H9 (cell line): ENCODE data around the gene RAPGEF6. TPM values are rescaled to one million over a fixed set of nuclear protein-coding genes. Genes with fewer than 3 reads are reported as not detected.

Source experiments
- DNase-seq: peaks from one replicate; pipeline ENCODE4 v3.0.0-alpha.2; 2017
- H2AFZ ChIP-seq: one replicate; pipeline ENCODE4 v1.6.1; 2013; ENCODE audit warnings: mild to moderate bottlenecking, low read length, control low read depth, moderate library complexity
- H2AK5ac ChIP-seq: 2 replicates; pipeline ENCODE4 v1.6.1; 2013; ENCODE audit warnings: low read length, control low read depth, mixed read lengths; ENCODE audit not compliant: insufficient read length
- H2BK120ac ChIP-seq: one replicate; pipeline ENCODE4 v1.6.1; 2013; ENCODE audit warnings: low read depth, mild to moderate bottlenecking, low read length, control low read depth, inconsistent platforms; ENCODE audit not compliant: poor library complexity, severe bottlenecking
- H2BK12ac ChIP-seq: 2 replicates; pipeline ENCODE4 v1.6.1; 2013; ENCODE audit warnings: low read length, control low read depth, mixed read lengths, low read depth; ENCODE audit not compliant: insufficient read length
- H2BK15ac ChIP-seq: 2 replicates; pipeline ENCODE4 v1.6.1; 2013; ENCODE audit warnings: low read depth, low read length, control low read depth
- H2BK20ac ChIP-seq: one replicate; pipeline ENCODE4 v1.6.1; 2013; ENCODE audit warnings: low read depth, mild to moderate bottlenecking, low read length, control low read depth, inconsistent platforms; ENCODE audit not compliant: poor library complexity, severe bottlenecking
- H2BK5ac ChIP-seq: 2 replicates; pipeline ENCODE4 v1.6.1; 2013; ENCODE audit warnings: low read length, control low read depth, mixed read lengths; ENCODE audit not compliant: insufficient read length
- H3K14ac ChIP-seq: 2 replicates; pipeline ENCODE4 v1.6.1; 2013; ENCODE audit warnings: low read length, control low read depth; ENCODE audit not compliant: insufficient read depth
- H3K18ac ChIP-seq: 2 replicates; pipeline ENCODE4 v1.6.1; 2013; ENCODE audit warnings: low read depth, mild to moderate bottlenecking, mixed read lengths, low read length, control low read depth; ENCODE audit not compliant: insufficient read length
- H3K23ac ChIP-seq: 2 replicates; pipeline ENCODE4 v1.6.1; 2013; ENCODE audit warnings: low read length, control low read depth, mixed read lengths, low read depth; ENCODE audit not compliant: insufficient read length
- H3K23me2 ChIP-seq: 2 replicates; pipeline ENCODE4 v1.6.1; 2013; ENCODE audit warnings: low read depth, mild to moderate bottlenecking, mixed read lengths, low read length, control low read depth; ENCODE audit not compliant: insufficient read length, poor library complexity, severe bottlenecking
- H3K27ac ChIP-seq: 2 replicates; pipeline ENCODE4 v1.5.1; 2013; ENCODE audit warnings: low read length, control low read depth, mixed read lengths, low read depth; ENCODE audit not compliant: insufficient read length
- H3K27me3 ChIP-seq: 2 replicates; pipeline ENCODE4 v1.6.1; 2013; ENCODE audit warnings: low read length, control low read depth, inconsistent platforms; ENCODE audit not compliant: insufficient read depth
- H3K4ac ChIP-seq: 2 replicates; pipeline ENCODE4 v1.6.1; 2013; ENCODE audit warnings: low read depth, mild to moderate bottlenecking, control low read depth, inconsistent platforms, low read length, moderate library complexity
- H3K4me1 ChIP-seq: 2 replicates; pipeline ENCODE4 v1.6.1; 2013; ENCODE audit warnings: low read length, control low read depth, inconsistent platforms; ENCODE audit not compliant: insufficient read depth
- H3K4me2 ChIP-seq: 2 replicates; pipeline ENCODE4 v1.6.1; 2013; ENCODE audit warnings: low read length, control low read depth, mixed read lengths; ENCODE audit not compliant: insufficient read length, insufficient read depth
- H3K56ac ChIP-seq: 2 replicates; pipeline ENCODE4 v1.6.1; 2013; ENCODE audit warnings: low read depth, mild to moderate bottlenecking, mixed read lengths, low read length, control low read depth; ENCODE audit not compliant: insufficient read length
- H3K79me1 ChIP-seq: 2 replicates; pipeline ENCODE4 v1.6.1; 2013; ENCODE audit warnings: low read depth, mild to moderate bottlenecking, moderate library complexity, low read length, control low read depth, inconsistent platforms; ENCODE audit not compliant: insufficient read depth, poor library complexity, severe bottlenecking
- H3K79me2 ChIP-seq: 2 replicates; pipeline ENCODE4 v1.6.1; 2013; ENCODE audit warnings: low read length, control low read depth, inconsistent platforms; ENCODE audit not compliant: insufficient read depth
- H3K9ac ChIP-seq: 2 replicates; pipeline ENCODE4 v1.6.1; 2013; ENCODE audit warnings: low read length, control low read depth, mixed read lengths; ENCODE audit not compliant: insufficient read length; ENCODE audit errors: extremely low read depth
- H3K9me3 ChIP-seq: one replicate; pipeline ENCODE4 v1.6.1; 2013; ENCODE audit warnings: low read depth, low read length, inconsistent platforms; ENCODE audit not compliant: control insufficient read depth
- H3T11ph ChIP-seq: one replicate; pipeline ENCODE4 v1.6.1; 2013; ENCODE audit warnings: mild to moderate bottlenecking, low read length, control low read depth, inconsistent platforms
- H4K20me1 ChIP-seq: one replicate; pipeline ENCODE4 v1.6.1; 2013; ENCODE audit not compliant: control insufficient read depth, insufficient read length, insufficient read depth
- H4K5ac ChIP-seq: 2 replicates; pipeline ENCODE4 v1.6.1; 2013; ENCODE audit warnings: low read depth, mild to moderate bottlenecking, mixed read lengths, low read length, control low read depth; ENCODE audit not compliant: insufficient read length
- H4K8ac ChIP-seq: replicated peaks from 2 replicates; pipeline ENCODE4 v1.6.1; 2013; ENCODE audit warnings: low read length, control low read depth, mixed read lengths, low read depth; ENCODE audit not compliant: insufficient read length
- H4K91ac ChIP-seq: 2 replicates; pipeline ENCODE4 v1.6.1; 2013; ENCODE audit warnings: low read depth, mild to moderate bottlenecking, moderate library complexity, mixed read lengths, low read length, control low read depth; ENCODE audit not compliant: insufficient read length
- H3K27ac Mint-ChIP-seq, 3 experiments: 2 replicates in 2 of 3; 3 replicates in 1 of 3; pipeline ENCODE4 v1.8.0; 2020 to 2021; ENCODE audit warnings: mixed read lengths in 3 of 3, mild to moderate bottlenecking in 1 of 3, moderate library complexity in 1 of 3
- H3K27me3 Mint-ChIP-seq: 2 replicates; pipeline ENCODE4 v1.8.0; 2021; ENCODE audit warnings: low read depth, mild to moderate bottlenecking, moderate library complexity, mixed read lengths
- H3K36me3 Mint-ChIP-seq, 3 experiments: 2 replicates in 2 of 3; 3 replicates in 1 of 3; pipeline ENCODE4 v1.8.0; 2020 to 2021; ENCODE audit warnings: low read depth in 3 of 3, mixed read lengths in 3 of 3; ENCODE audit not compliant: insufficient read depth in 1 of 3
- H3K4me1 Mint-ChIP-seq, 2 experiments: 2 replicates each; pipeline ENCODE4 v1.8.0; 2020; ENCODE audit warnings: mixed read lengths in 2 of 2
- H3K4me3 Mint-ChIP-seq, 2 experiments: 2 replicates in 1 of 2; 3 replicates in 1 of 2; pipeline ENCODE4 v1.8.0; 2020 to 2021; ENCODE audit warnings: mild to moderate bottlenecking in 2 of 2, mixed read lengths in 2 of 2, moderate library complexity in 1 of 2
- H3K9me3 Mint-ChIP-seq, 2 experiments: 2 replicates in 1 of 2; 3 replicates in 1 of 2; pipeline ENCODE4 v1.8.0; 2020; ENCODE audit warnings: mild to moderate bottlenecking in 2 of 2, mixed read lengths in 2 of 2, moderate library complexity in 1 of 2
- CTCF ChIP-seq: fragments of 200-600 bp; sonication (generic); conservative IDR thresholded peaks from 3 replicates; pipeline ENCODE4 v1.8.0; 2021; ENCODE audit warnings: antibody characterized with exemption, mild to moderate bottlenecking
- WGBS: extraction: QIAGEN DNeasy Blood & Tissue Kit; methylation state at CpG from one replicate; pipeline ENCODE4 v1.1.7; 2013; ENCODE audit warnings: missing lambda C conversion rate, low lambda C conversion rate, mixed read lengths; ENCODE audit not compliant: insufficient read length; ENCODE audit errors: extremely low coverage; 5-methylcytosine and 5-hydroxymethylcytosine counted together
- total RNA-seq: library from RNA; stranded (reverse); gene quantifications from 2 replicates; pipeline ENCODE4 v1.2.1, GENCODE V29; 2021

The RAPGEF6 gene
- total RNA-seq, 1 experiment from 2014 or later = 19.7 TPM

- Histone ChIP-seq H4K8ac (no peak overlapping the region), H2AK5ac (no peak overlapping the region), H3K4me1 (no peaks in the 10 kb centered on the region), H2BK20ac (no peak overlapping the region), H4K20me1 (no peaks in the 10 kb centered on the region), H4K91ac (no peak overlapping the region), H3K4ac (no peak overlapping the region), H3K9ac (no peak overlapping the region), H2BK12ac (no peak overlapping the region), H2AFZ (no peak overlapping the region), H2BK15ac (no peak overlapping the region), H3K23me2 (no peaks in the 10 kb centered on the region), H3T11ph (no peak overlapping the region), H3K79me1 (no peaks in the 10 kb centered on the region), H3K56ac (no peak overlapping the region), H3K79me2 (no peaks in the 10 kb centered on the region; the same call in 1 of the 2 replicates), H3K14ac (no peak overlapping the region), H3K27ac (no peak overlapping the region), H3K18ac (no peak overlapping the region), H2BK5ac (no peak overlapping the region), H4K5ac (no peak overlapping the region), H3K23ac (no peak overlapping the region), H3K4me2 (no peak overlapping the region), H2BK120ac (no peak overlapping the region), H3K27me3 (no peaks in the 10 kb centered on the region), H3K9me3 (no peaks in the 10 kb centered on the region)
- Mint-ChIP-seq H3K4me3 (no peak overlapping the region), H3K4me1 (peaks cover 2% of the 10 kb centered on the region in 2 experiments; a peak in 1 of 4 replicates), H3K9me3 (peaks cover 2 to 4% of the 10 kb centered on the region in 2 experiments; a peak in 4 of 5 replicates), H3K27ac (no peak overlapping the region), H3K27me3 (no peaks in the 10 kb centered on the region), H3K36me3 (peaks cover 4 to 15% (median 6%) of the 10 kb centered on the region in 3 experiments; a peak in 5 of 7 replicates)
- WGBS = no CpG with 5 or more reads among the region's 7 CpGs
- no peak for TF ChIP-seq CTCF
- DNase-seq = no peak
These were observed 64.3 kb downstream of the RAPGEF6 start for GRCh38 chr5:131570757-131571156.
